Mesothelial cell of epicardium (in vitro differentiated cells): ENCODE results near the gene ADGRL2. TPM values are rescaled to one million over a fixed set of nuclear protein-coding genes. Genes with fewer than 3 reads are reported as not detected.

Source experiments
- DNase-seq, 2 experiments: peaks; one replicate each; pipeline ENCODE4 v3.0.0; 2021; ENCODE audit warnings: low spot score in 2 of 2; ENCODE audit not compliant: unreplicated experiment in 2 of 2
- H3K27ac Mint-ChIP-seq: 2 replicates; pipeline ENCODE4 v1.8.0; 2021; ENCODE audit warnings: mixed read lengths
- H3K27me3 Mint-ChIP-seq: 2 replicates; pipeline ENCODE4 v1.8.0; 2021; ENCODE audit warnings: low read depth, mixed read lengths
- H3K36me3 Mint-ChIP-seq: 2 replicates; pipeline ENCODE4 v1.8.0; 2021; ENCODE audit warnings: mixed read lengths
- H3K4me1 Mint-ChIP-seq: 2 replicates; pipeline ENCODE4 v1.8.0; 2021; ENCODE audit warnings: mixed read lengths
- H3K4me3 Mint-ChIP-seq: 2 replicates; pipeline ENCODE4 v1.8.0; 2021; ENCODE audit warnings: mild to moderate bottlenecking, moderate library complexity, mixed read lengths
- H3K9me3 Mint-ChIP-seq: 2 replicates; pipeline ENCODE4 v1.8.0; 2021; ENCODE audit warnings: mixed read lengths
- CTCF ChIP-seq: fragments of 200-600 bp; sonication (generic); IDR thresholded peaks from one replicate; pipeline ENCODE4 v1.5.0; 2021; ENCODE audit warnings: antibody characterized with exemption; ENCODE audit not compliant: unreplicated experiment
- total RNA-seq: library from RNA; stranded (reverse); gene quantifications from 3 replicates; pipeline ENCODE4 v1.2.1, GENCODE V29; 2021

ADGRL2 gene
- total RNA-seq, 1 donor from 2014 or later = 83.4 TPM

- Mint-ChIP-seq H3K36me3 (no peaks in the 10 kb centered on the region), H3K4me3 (no peak overlapping the region), H3K9me3 (no peaks in the 10 kb centered on the region), H3K27ac (no peak overlapping the region), H3K27me3 (no peaks in the 10 kb centered on the region), H3K4me1 (no peaks in the 10 kb centered on the region)
- no peak for TF ChIP-seq CTCF
- no peak for DNase-seq
Measured at GRCh38 chr1:82013702-82014101, 213.0 kb downstream of the ADGRL2 start.

GRCh38 chr1:82015444-82015843 lies 214.7 kb downstream of the ADGRL2 start:
- no peaks in the 10 kb centered on the region for H3K4me1 Mint-ChIP-seq
- no peak overlapping the region for H3K27ac Mint-ChIP-seq
- H3K27me3 Mint-ChIP-seq = no peaks in the 10 kb centered on the region
- H3K36me3 Mint-ChIP-seq = peaks cover 1% of the 10 kb centered on the region
- peaks cover 6% of the 10 kb centered on the region for H3K9me3 Mint-ChIP-seq
- DNase-seq = no peak
- TF ChIP-seq CTCF = no peak
- no peak overlapping the region for H3K4me3 Mint-ChIP-seq

DNA sequence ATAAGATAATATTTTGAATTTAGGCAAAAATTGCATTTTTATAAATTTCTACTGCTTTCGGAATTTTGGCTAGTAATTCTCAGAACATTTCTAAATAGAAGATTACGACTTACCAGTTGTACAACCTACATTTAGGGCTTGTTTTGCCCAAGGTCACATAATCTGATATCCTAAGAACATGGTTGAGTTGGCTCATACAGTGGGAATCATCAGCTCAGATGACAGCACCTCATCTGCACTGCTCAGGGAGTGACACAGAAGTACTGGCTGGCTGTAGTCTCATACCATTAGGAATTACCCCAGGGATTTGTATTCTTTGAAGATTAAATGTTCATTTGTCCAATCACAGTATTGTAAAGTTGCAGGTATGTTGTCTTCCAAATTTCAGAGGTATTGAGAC lies 217.6 kb downstream of the ADGRL2 start:
- Mint-ChIP-seq H3K9me3 (peaks cover 11% of the 10 kb centered on the region), H3K4me3 (no peak overlapping the region), H3K4me1 (no peaks in the 10 kb centered on the region), H3K27me3 (no peaks in the 10 kb centered on the region), H3K27ac (no peak overlapping the region), H3K36me3 (peaks cover 1% of the 10 kb centered on the region)
- no peak for DNase-seq
- no peak for TF ChIP-seq CTCF

DNA sequence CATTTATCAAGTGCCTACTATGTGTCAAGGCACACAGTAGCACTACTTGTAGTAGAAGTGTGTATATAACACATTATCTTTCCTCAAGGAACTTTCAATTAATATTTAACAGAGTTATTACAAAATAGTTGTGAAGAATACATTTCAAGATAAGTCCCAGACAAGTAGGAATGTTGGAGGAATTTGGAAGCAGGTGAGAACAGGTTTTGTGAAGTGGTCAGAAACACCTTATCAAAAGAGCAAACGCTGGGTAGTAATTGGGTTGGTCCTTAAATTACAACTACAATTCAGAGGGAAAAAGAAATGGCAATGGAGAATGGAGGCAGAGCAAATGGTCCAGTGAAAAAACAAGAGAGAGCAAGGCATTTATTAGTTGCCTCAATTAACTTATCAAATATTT lies 218.8 kb downstream of the ADGRL2 start:
- Mint-ChIP-seq H3K36me3 (peaks cover 1% of the 10 kb centered on the region), H3K4me1 (no peaks in the 10 kb centered on the region), H3K27me3 (no peaks in the 10 kb centered on the region), H3K27ac (no peak overlapping the region), H3K9me3 (peaks cover 20% of the 10 kb centered on the region), H3K4me3 (no peak overlapping the region)
- no peak for DNase-seq
- TF ChIP-seq CTCF = no peak

DNA sequence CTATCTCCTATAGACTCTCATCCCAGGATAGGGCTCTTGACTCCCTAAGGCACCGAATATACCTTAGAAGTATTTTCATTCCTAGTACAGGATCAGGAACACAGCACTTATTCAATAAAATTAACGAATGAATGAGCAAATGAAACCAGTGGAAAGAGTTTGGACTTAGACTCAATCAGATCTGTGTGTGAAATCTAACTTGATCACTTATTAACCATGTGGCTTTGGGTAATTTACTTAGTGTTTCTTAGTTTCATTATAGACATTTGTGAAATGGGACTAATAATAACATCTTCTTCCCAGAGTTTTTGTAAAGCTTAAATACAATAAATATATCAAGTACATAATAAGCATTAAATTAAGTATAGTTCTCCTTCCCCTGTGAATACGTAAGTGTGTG lies 230.1 kb downstream of the ADGRL2 start:
- Mint-ChIP-seq H3K4me3 (no peak overlapping the region), H3K27me3 (peaks cover 7% of the 10 kb centered on the region), H3K9me3 (peaks cover 13% of the 10 kb centered on the region), H3K4me1 (no peaks in the 10 kb centered on the region), H3K27ac (no peak overlapping the region), H3K36me3 (no peaks in the 10 kb centered on the region)
- no peak for DNase-seq
- no peak for TF ChIP-seq CTCF

- H3K27me3 Mint-ChIP-seq = peaks cover 7% of the 10 kb centered on the region
- TF ChIP-seq CTCF = no peak
- no peaks in the 10 kb centered on the region for H3K4me1 Mint-ChIP-seq
- H3K36me3 Mint-ChIP-seq = no peaks in the 10 kb centered on the region
- peaks cover 13% of the 10 kb centered on the region for H3K9me3 Mint-ChIP-seq
- no peak overlapping the region for H3K4me3 Mint-ChIP-seq
- DNase-seq = no peak
- H3K27ac Mint-ChIP-seq = no peak overlapping the region
Measured at GRCh38 chr1:82032068-82032467, 231.3 kb downstream of the ADGRL2 start.
